B cell (primary cell): ENCODE results near the gene JAKMIP2. TPM values are rescaled to one million over a fixed set of nuclear protein-coding genes. Genes with fewer than 3 reads are reported as not detected.

Experiments
- ATAC-seq: fragments of 200-7000 bp; cut with Tn5 transposase; one replicate; pipeline ENCODE4 v1.10.0; 2021; ENCODE audit warnings: low read depth, mild to moderate bottlenecking, moderate number of reproducible peaks, moderate library complexity
- CTCF ChIA-PET: fragments of 350-600 bp; sonication (Branson Sonifier 250); formaldehyde crosslinking; loops from one replicate; lab custom pipeline; 2021; ENCODE audit warnings: antibody characterized with exemption, inconsistent platforms; lab: Charles Lee
- POLR2A ChIA-PET: fragments of 350-600 bp; sonication (Branson Sonifier 250); formaldehyde crosslinking; loops from one replicate; lab custom pipeline; 2021; ENCODE audit warnings: antibody characterized with exemption; lab: Charles Lee
- DNase-seq: peaks from one replicate; pipeline ENCODE4 v3.0.0; 2013
- H2AFZ ChIP-seq: 2 replicates; pipeline ENCODE4 v1.6.1; 2012; ENCODE audit warnings: mild to moderate bottlenecking, low read depth, low read length; ENCODE audit not compliant: insufficient read depth, poor library complexity, severe bottlenecking
- H3K27ac ChIP-seq, 2 donors: 1 replicate in 1 of 2; 2 replicates in 1 of 2; pipeline ENCODE4 v1.5.1; 2012 to 2013; ENCODE audit warnings: low read length in 2 of 2, mild to moderate bottlenecking in 2 of 2, moderate library complexity in 1 of 2
- H3K27me3 ChIP-seq, 4 experiments: fragments of 200-600 bp in 1 of 4; sonication (generic) in 1 of 4; replicated peaks in 1 of 4; 1 replicate in 2 of 4; 2 replicates in 2 of 4; pipeline versions ENCODE4 v1.6.1 to v1.7.0; 2013 to 2016; ENCODE audit warnings: low read length in 3 of 4, mild to moderate bottlenecking in 2 of 4, mixed read lengths in 1 of 4, moderate library complexity in 1 of 4; ENCODE audit not compliant: insufficient read depth in 4 of 4, control insufficient read depth in 3 of 4; ENCODE audit errors: control extremely low read depth in 1 of 4
- H3K36me3 ChIP-seq, 2 experiments: replicated peaks in 1 of 2; 1 replicate in 1 of 2; 2 replicates in 1 of 2; pipeline versions ENCODE4 v1.6.1 to v1.7.1; 2013; ENCODE audit warnings: low read length in 1 of 2; ENCODE audit not compliant: insufficient read depth in 2 of 2, control insufficient read depth in 1 of 2; ENCODE audit errors: control extremely low read depth in 1 of 2, extremely low read depth in 1 of 2
- H3K4me1 ChIP-seq, 2 donors: fragments of 200-600 bp in 1 of 2; sonication (generic) in 1 of 2; 1 replicate in 1 of 2; 2 replicates in 1 of 2; pipeline versions ENCODE4 v1.5.1 to v1.6.1; 2013 to 2017; ENCODE audit warnings: low read length in 2 of 2; ENCODE audit not compliant: control insufficient read depth in 2 of 2, insufficient read depth in 2 of 2
- H3K4me2 ChIP-seq: replicated peaks from 2 replicates; pipeline ENCODE3; 2012; ENCODE audit warnings: mild to moderate bottlenecking, low read depth, low read length; ENCODE audit not compliant: poor library complexity, severe bottlenecking
- H3K4me3 ChIP-seq, 5 experiments: fragments of 200-600 bp in 1 of 5; sonication (generic) in 1 of 5; 1 replicate in 3 of 5; 2 replicates in 2 of 5; pipeline versions ENCODE4 v1.5.1 to v1.7.0; 2011 to 2016; ENCODE audit warnings: low read length in 4 of 5, mild to moderate bottlenecking in 4 of 5, low read depth in 2 of 5, control low read depth in 1 of 5, moderate library complexity in 1 of 5; ENCODE audit not compliant: insufficient read depth in 1 of 5; ENCODE audit errors: control extremely low read depth in 1 of 5, extremely low read depth in 1 of 5
- H3K79me2 ChIP-seq: fragments of 200-600 bp; sonication (generic); one replicate; pipeline ENCODE4 v1.6.0; 2016; ENCODE audit warnings: low read length; ENCODE audit not compliant: control insufficient read depth, insufficient read depth
- H3K9ac ChIP-seq: fragments of 200-600 bp; sonication (generic); 2 replicates; pipeline ENCODE4 v1.6.1; 2017; ENCODE audit warnings: mild to moderate bottlenecking, low read length, moderate library complexity
- H3K9me3 ChIP-seq, 3 donors: one replicate each; pipeline versions ENCODE4 v1.6.1 to v1.7.1; 2013; ENCODE audit warnings: low read length in 2 of 3; ENCODE audit not compliant: control insufficient read depth in 2 of 3, insufficient read depth in 1 of 3; ENCODE audit errors: control extremely low read depth in 1 of 3
- H4K20me1 ChIP-seq: 2 replicates; pipeline ENCODE4 v1.6.0; 2012; ENCODE audit warnings: mild to moderate bottlenecking, low read length; ENCODE audit not compliant: insufficient read depth, control insufficient read depth, poor library complexity, severe bottlenecking
- H3K27ac Mint-ChIP-seq: one replicate; pipeline ENCODE4 v1.8.0; 2021; ENCODE audit warnings: mixed read lengths
- H3K27me3 Mint-ChIP-seq: one replicate; pipeline ENCODE4 v1.8.0; 2021; ENCODE audit warnings: mixed read lengths
- H3K4me1 Mint-ChIP-seq: one replicate; pipeline ENCODE4 v1.8.0; 2021; ENCODE audit warnings: mixed read lengths
- H3K4me3 Mint-ChIP-seq: one replicate; pipeline ENCODE4 v1.8.0; 2021; ENCODE audit warnings: mixed read lengths
- H3K9me3 Mint-ChIP-seq: one replicate; pipeline ENCODE4 v1.8.0; 2022; ENCODE audit warnings: mixed read lengths; ENCODE audit not compliant: insufficient read depth
- EZH2 ChIP-seq: IDR thresholded peaks from 2 replicates; pipeline ENCODE4 v1.6.1; 2012; ENCODE audit warnings: borderline replicate concordance, low read depth, mild to moderate bottlenecking, moderate library complexity, low read length; ENCODE audit not compliant: insufficient read depth, poor library complexity, severe bottlenecking
- WGBS: methylation state at CpG from one replicate; pipeline ENCODE4 v1.1.5; 2013; ENCODE audit warnings: missing lambda C conversion rate; ENCODE audit not compliant: insufficient coverage; 5-methylcytosine and 5-hydroxymethylcytosine counted together
- intact Hi-C: fragments of 100-400 bp; cut with micrococcal nuclease; formaldehyde crosslinking; loops from one replicate; pipeline ENCODE4 v1.10.0; 2022
- polyA plus RNA-seq: library from polyadenylated mRNA; depleted of rRNA; stranded (reverse); fragments of >200 nt; gene quantifications from 2 replicates; pipeline ENCODE4 v1.2.3, GENCODE V29; 2012
- total RNA-seq, 2 donors: library from RNA; stranded (reverse); fragments of 120-200 nt in 1 of 2; gene quantifications; 1 replicate in 1 of 2; 2 replicates in 1 of 2; pipeline versions ENCODE4 v1.2.3 to v1.2.4, GENCODE V29; 2013 to 2022
- TF ChIP-seq, protein P1 (sequence below): fragments of 200-600 bp; IDR thresholded peaks from one replicate; pipeline ENCODE4 v1.8.0; 2022; ENCODE audit warnings: antibody characterized with exemption, mild to moderate bottlenecking

The JAKMIP2 gene
- total and polyA plus RNA-seq, 2 donors (not counting 1 experiment from before 2014, with no cell fraction given) = 0.24 to 4.1 TPM

DNA sequence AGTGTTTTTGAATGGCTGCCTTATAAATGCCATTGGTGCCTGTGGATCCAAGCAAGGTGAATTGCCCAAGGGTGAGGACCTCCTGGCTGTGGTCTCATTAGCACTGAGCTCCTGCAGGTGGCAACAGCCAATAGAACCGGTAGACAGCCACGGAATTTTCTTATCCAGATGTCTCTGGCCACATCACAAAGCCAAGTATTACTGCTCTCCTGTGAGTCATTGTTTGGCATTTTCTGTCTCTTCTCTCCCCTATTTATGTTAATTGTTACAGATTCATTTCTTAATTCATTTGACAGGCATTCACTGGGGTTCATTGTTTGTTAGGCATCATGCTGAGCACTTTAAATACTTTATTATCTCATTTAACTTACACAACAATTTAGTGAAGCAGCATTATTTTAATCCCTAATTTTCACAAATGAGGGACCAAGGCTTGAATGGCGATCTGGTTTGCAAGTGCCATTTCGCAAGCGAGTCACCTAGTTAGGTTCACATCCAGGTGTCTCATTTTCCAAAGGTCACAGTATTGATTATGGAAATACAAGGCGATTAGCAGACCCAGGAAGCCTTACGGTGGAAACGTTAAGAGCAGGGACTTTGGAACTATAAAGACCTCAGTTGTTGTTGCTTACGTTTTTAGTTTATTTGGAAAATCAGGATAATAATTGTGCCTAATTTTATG lies 214.5 kb downstream of the JAKMIP2 start:
- no peaks in the 10 kb centered on the region for H3K36me3 ChIP-seq
- H3K9ac ChIP-seq = no peak overlapping the region
- H3K27me3 ChIP-seq = no peaks in the 10 kb centered on the region
- ATAC-seq (no peak), DNase-seq (no peak)
- H3K79me2 ChIP-seq = no peaks in the 10 kb centered on the region
- no peak overlapping the region for H3K27ac ChIP-seq
- no peaks in the 10 kb centered on the region for H3K4me1 ChIP-seq
- no peak overlapping the region for H3K27ac Mint-ChIP-seq
- no peaks in the 10 kb centered on the region for H3K9me3 Mint-ChIP-seq
- TF ChIP-seq, protein P1, sequence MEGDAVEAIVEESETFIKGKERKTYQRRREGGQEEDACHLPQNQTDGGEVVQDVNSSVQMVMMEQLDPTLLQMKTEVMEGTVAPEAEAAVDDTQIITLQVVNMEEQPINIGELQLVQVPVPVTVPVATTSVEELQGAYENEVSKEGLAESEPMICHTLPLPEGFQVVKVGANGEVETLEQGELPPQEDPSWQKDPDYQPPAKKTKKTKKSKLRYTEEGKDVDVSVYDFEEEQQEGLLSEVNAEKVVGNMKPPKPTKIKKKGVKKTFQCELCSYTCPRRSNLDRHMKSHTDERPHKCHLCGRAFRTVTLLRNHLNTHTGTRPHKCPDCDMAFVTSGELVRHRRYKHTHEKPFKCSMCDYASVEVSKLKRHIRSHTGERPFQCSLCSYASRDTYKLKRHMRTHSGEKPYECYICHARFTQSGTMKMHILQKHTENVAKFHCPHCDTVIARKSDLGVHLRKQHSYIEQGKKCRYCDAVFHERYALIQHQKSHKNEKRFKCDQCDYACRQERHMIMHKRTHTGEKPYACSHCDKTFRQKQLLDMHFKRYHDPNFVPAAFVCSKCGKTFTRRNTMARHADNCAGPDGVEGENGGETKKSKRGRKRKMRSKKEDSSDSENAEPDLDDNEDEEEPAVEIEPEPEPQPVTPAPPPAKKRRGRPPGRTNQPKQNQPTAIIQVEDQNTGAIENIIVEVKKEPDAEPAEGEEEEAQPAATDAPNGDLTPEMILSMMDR = no peak
- no peak for TF ChIP-seq EZH2
- H3K4me1 Mint-ChIP-seq = no peaks in the 10 kb centered on the region
- intact Hi-C loops = no loop called here
- H3K4me3 ChIP-seq = no peak overlapping the region
- H3K27me3 Mint-ChIP-seq = no peaks in the 10 kb centered on the region
- no peaks in the 10 kb centered on the region for H3K9me3 ChIP-seq
- ChIA-PET CTCF (no interaction called here), POLR2A (no interaction called here)
- H3K4me2 ChIP-seq = no peak overlapping the region
- no peak overlapping the region for H2AFZ ChIP-seq
- WGBS = 89% methylated on average over 9 of the region's 9 CpGs
- H3K4me3 Mint-ChIP-seq = no peak overlapping the region
- no peaks in the 10 kb centered on the region for H4K20me1 ChIP-seq

DNA sequence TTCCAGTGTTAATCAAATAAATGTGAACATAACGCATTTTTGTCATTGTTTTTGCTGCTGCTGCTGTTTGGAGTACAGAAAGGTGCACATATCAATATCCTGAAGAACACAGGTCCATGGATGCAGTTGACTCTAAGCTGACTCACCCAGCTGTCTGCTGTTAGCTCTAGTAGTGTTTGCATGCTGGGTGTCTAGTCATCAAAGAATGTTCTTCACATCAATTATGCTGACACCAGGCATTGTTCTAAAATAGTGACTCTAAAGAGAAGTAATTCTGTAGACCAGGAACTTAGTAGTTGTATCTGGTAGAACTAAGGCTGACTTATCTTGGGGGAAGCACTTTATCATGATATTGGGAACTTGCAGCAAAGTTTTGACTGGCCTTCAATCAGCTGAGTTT lies 217.0 kb downstream of the JAKMIP2 start:
- Mint-ChIP-seq H3K27me3 (peaks cover 2% of the 10 kb centered on the region), H3K4me1 (no peaks in the 10 kb centered on the region)
- POLR2A ChIA-PET = no interaction called here

More for the DNA sequence above, 217.0 kb downstream of the JAKMIP2 start:
- Mint-ChIP-seq H3K4me3 (no peak overlapping the region), H3K27ac (no peak overlapping the region), H3K9me3 (no peaks in the 10 kb centered on the region)
- Histone ChIP-seq H3K9ac (no peak overlapping the region), H3K9me3 (no peaks in the 10 kb centered on the region), H4K20me1 (no peaks in the 10 kb centered on the region), H2AFZ (no peak overlapping the region), H3K4me2 (no peak overlapping the region), H3K4me3 (no peak overlapping the region), H3K4me1 (no peaks in the 10 kb centered on the region), H3K36me3 (no peaks in the 10 kb centered on the region), H3K79me2 (no peaks in the 10 kb centered on the region), H3K27ac (no peak overlapping the region), H3K27me3 (no peaks in the 10 kb centered on the region)
- 100% methylated on average over 1 of the region's 1 CpG for WGBS
- intact Hi-C loops = no loop called here
- DNase-seq (no peak), ATAC-seq (no peak)
- CTCF ChIA-PET = no interaction called here
- TF ChIP-seq, protein P1 = no peak
- no peak for TF ChIP-seq EZH2
